SK-N-SH (cell line): Measurements from ENCODE around the gene MVB12B. TPM values are rescaled to one million over a fixed set of nuclear protein-coding genes. Genes with fewer than 3 reads are reported as not detected.

Experiments used
- CTCF ChIA-PET: fragments of 300-600, 350-600 bp; formaldehyde crosslinking; extraction: SDS; loops from one replicate; lab custom pipeline; 2021; lab: Yijun Ruan, JAX
- POLR2A ChIA-PET: fragments of 350-600 bp; sonication (Branson Sonifier 250); formaldehyde crosslinking; extraction: SDS; loops from one replicate; lab custom pipeline; 2020; ENCODE audit warnings: antibody characterized with exemption, inconsistent platforms; lab: Yijun Ruan, JAX
- DNase-seq: peaks from one replicate; pipeline ENCODE4 v3.0.0; 2012
- H2AFZ ChIP-seq: fragments of 200-600 bp; sonication (generic); 2 replicates; pipeline ENCODE4 v1.8.1; 2016; ENCODE audit warnings: antibody characterized with exemption, mild to moderate bottlenecking, low read depth
- H3F3A ChIP-seq: fragments of 200-600 bp; sonication (generic); replicated peaks from 2 replicates; pipeline ENCODE3; 2016; ENCODE audit warnings: antibody characterized with exemption, mild to moderate bottlenecking; ENCODE audit not compliant: insufficient read depth
- H3K27ac ChIP-seq, 2 experiments: fragments of 200-500 bp in 1 of 2; fragments of 200-600 bp in 1 of 2; sonication (Bioruptor generic) in 1 of 2; sonication (generic), shearing (Covaris generic) in 1 of 2; 2 replicates each; pipeline versions ENCODE4 v1.5.1 to v1.6.1; 2014 to 2016; ENCODE audit warnings: low read depth in 2 of 2, inconsistent platforms in 1 of 2, low read length in 1 of 2, mild to moderate bottlenecking in 1 of 2, mixed read lengths in 1 of 2
- H3K27me3 ChIP-seq: fragments of 200-600 bp; sonication (generic), shearing (Covaris generic); 2 replicates; pipeline ENCODE4 v1.6.1; 2016; ENCODE audit warnings: mixed run types; ENCODE audit not compliant: insufficient read depth
- H3K36me3 ChIP-seq, 2 experiments: fragments of 200-500 bp in 1 of 2; fragments of 200-600 bp in 1 of 2; sonication (Bioruptor generic) in 1 of 2; sonication (generic) in 1 of 2; replicated peaks in 1 of 2; 2 replicates each; pipeline versions ENCODE3 to v1.5.1; 2014 to 2016; ENCODE audit warnings: low read length in 1 of 2, mild to moderate bottlenecking in 1 of 2; ENCODE audit not compliant: insufficient read depth in 2 of 2, control insufficient read depth in 1 of 2
- H3K4me1 ChIP-seq, 2 experiments: fragments of 200-500 bp in 1 of 2; fragments of 200-600 bp in 1 of 2; sonication (Bioruptor generic) in 1 of 2; sonication (generic), shearing (Covaris generic) in 1 of 2; 2 replicates each; pipeline versions ENCODE4 v1.5.1 to v1.6.1; 2014 to 2016; ENCODE audit warnings: low read depth in 1 of 2, low read length in 1 of 2, mixed run types in 1 of 2; ENCODE audit not compliant: insufficient read depth in 2 of 2, control insufficient read depth in 1 of 2
- H3K4me2 ChIP-seq: fragments of 200-600 bp; sonication (generic), shearing (Covaris generic); 2 replicates; pipeline ENCODE4 v1.6.1; 2017; ENCODE audit warnings: mixed run types
- H3K4me3 ChIP-seq, 2 experiments: fragments of 200-500 bp in 1 of 2; fragments of 200-600 bp in 1 of 2; sonication (Bioruptor generic) in 1 of 2; sonication (generic), shearing (Covaris generic) in 1 of 2; 2 replicates each; pipeline versions ENCODE4 v1.5.1 to v1.8.1; 2014 to 2016; ENCODE audit warnings: low read depth in 2 of 2, inconsistent platforms in 1 of 2, low read length in 1 of 2, mild to moderate bottlenecking in 1 of 2, mixed read lengths in 1 of 2, moderate library complexity in 1 of 2
- H3K79me2 ChIP-seq: fragments of 200-600 bp; sonication (generic); 2 replicates; pipeline ENCODE4 v1.8.1; 2017; ENCODE audit warnings: mild to moderate bottlenecking; ENCODE audit not compliant: insufficient read depth
- H3K9ac ChIP-seq: fragments of 200-600 bp; sonication (generic); 2 replicates; pipeline ENCODE4 v1.6.1; 2017; ENCODE audit warnings: mixed run types
- H3K9me2 ChIP-seq: fragments of 200-600 bp; sonication (generic); 2 replicates; pipeline ENCODE4 v1.6.1; 2017; ENCODE audit warnings: mixed run types
- H3K9me3 ChIP-seq: fragments of 200-600 bp; sonication (generic); 2 replicates; pipeline ENCODE4 v1.6.1; 2017; ENCODE audit warnings: mixed run types, mild to moderate bottlenecking, moderate library complexity
- H4K20me1 ChIP-seq: fragments of 200-600 bp; sonication (generic); 2 replicates; pipeline ENCODE4 v1.6.1; 2017; ENCODE audit warnings: mild to moderate bottlenecking, mixed run types; ENCODE audit not compliant: insufficient read depth
- FOSL2 ChIP-seq: IDR thresholded peaks from 2 replicates; pipeline ENCODE4 v1.4.0; 2012; ENCODE audit warnings: low read depth, mild to moderate bottlenecking, moderate library complexity, borderline replicate concordance
- FOXM1 ChIP-seq: IDR thresholded peaks from 2 replicates; pipeline ENCODE4 v1.4.0; 2012; ENCODE audit warnings: low read depth, mild to moderate bottlenecking
- GATA2 ChIP-seq: sonication (generic); formaldehyde crosslinking; IDR thresholded peaks from 2 replicates; pipeline ENCODE4 v1.5.0; 2020; ENCODE audit warnings: mild to moderate bottlenecking, missing genetic modification reagents
- IRF3 ChIP-seq: fragments of 150-350 bp; IDR thresholded peaks from 2 replicates; pipeline ENCODE4 v1.6.1; 2016; ENCODE audit warnings: mild to moderate bottlenecking, low read depth, low read length
- JUND ChIP-seq: IDR thresholded peaks from 2 replicates; pipeline ENCODE4 v1.4.0; 2012
- MAX ChIP-seq: IDR thresholded peaks from 2 replicates; pipeline ENCODE4 v1.4.0; 2012; ENCODE audit warnings: low read depth
- MEF2A ChIP-seq: IDR thresholded peaks from 2 replicates; pipeline ENCODE4 v1.4.0; 2012; ENCODE audit warnings: low read depth, borderline replicate concordance
- MXI1 ChIP-seq: IDR thresholded peaks from 2 replicates; pipeline ENCODE4 v1.6.1; 2012; ENCODE audit warnings: mild to moderate bottlenecking, low read depth, low read length, improper control_type of control experiment
- NFIC ChIP-seq: IDR thresholded peaks from 2 replicates; pipeline ENCODE4 v1.4.0; 2012; ENCODE audit warnings: borderline replicate concordance
- POLR2AphosphoS5 ChIP-seq: IDR thresholded peaks from 2 replicates; pipeline ENCODE4 v1.6.1; 2012; ENCODE audit warnings: low read depth, low read length
- REST ChIP-seq: IDR thresholded peaks from 2 replicates; pipeline ENCODE4 v1.6.1; 2012; ENCODE audit warnings: mild to moderate bottlenecking, low read depth, low read length, moderate library complexity
- RFX5 ChIP-seq: IDR thresholded peaks from 2 replicates; pipeline ENCODE4 v1.6.1; 2012; ENCODE audit warnings: mild to moderate bottlenecking, improper control_type of control experiment, low read length
- RXRA ChIP-seq: IDR thresholded peaks from 2 replicates; pipeline ENCODE4 v1.4.0; 2012; ENCODE audit warnings: low read depth, mild to moderate bottlenecking, borderline replicate concordance
- TAF1 ChIP-seq: IDR thresholded peaks from 2 replicates; pipeline ENCODE4 v1.6.1; 2012; ENCODE audit warnings: low read depth, mild to moderate bottlenecking, low read length, moderate library complexity, borderline replicate concordance
- USF2 ChIP-seq: fragments of 150-350 bp; IDR thresholded peaks from 2 replicates; pipeline ENCODE4 v1.6.1; 2017; ENCODE audit warnings: antibody characterized with exemption, low read length, low read depth, borderline replicate concordance
- YY1 ChIP-seq: IDR thresholded peaks from 2 replicates; pipeline ENCODE4 v1.4.0; 2012; ENCODE audit warnings: low read depth, mild to moderate bottlenecking
- ZBTB33 ChIP-seq: IDR thresholded peaks from 2 replicates; pipeline ENCODE4 v1.4.0; 2012; ENCODE audit warnings: low read depth, borderline replicate concordance
- WGBS: methylation state at CpG from one replicate; pipeline ENCODE4 v1.1.6; 2017; ENCODE audit warnings: low lambda C conversion rate; 5-methylcytosine and 5-hydroxymethylcytosine counted together
- polyA plus RNA-seq, 3 experiments: library from polyadenylated mRNA; depleted of rRNA; stranded (reverse); fragments of >200 nt; gene quantifications; 2 replicates each; pipeline ENCODE4 v1.2.3, GENCODE V29; 2012

The MVB12B gene
- polyA plus RNA-seq, 1 of the 3 experiments (the other 2 are of a cell fraction), result 5.1 TPM

GRCh38 chr9:126504977-126505455 lies 178.4 kb downstream of the MVB12B start:
- DNase-seq, result no peak
- POLR2A ChIA-PET, result interaction anchor here (0.6 kb wide), 1 partner anchor 12 kb away, joined by 3 read pairs; no protein-coding TSS in a partner anchor
- TF ChIP-seq NFIC (no peak), JUND (no peak), MAX (no peak), YY1 (no peak), GATA2 (CRISPR knock-in tag) (no peak), IRF3 (no peak)

GRCh38 chr9:126505697-126506346 lies 179.2 kb downstream of the MVB12B start:
- H3K27ac ChIP-seq, result no peak overlapping the region
- ChIA-PET CTCF (interaction anchor here (0.7 to 21.2 kb wide), 6 partner anchors 9 to 54 kb away, joined by 3 to 739 read pairs (median 5); no protein-coding TSS in a partner anchor), POLR2A (interaction anchor here (0.6 kb wide), 1 partner anchor 11 kb away, joined by 3 read pairs; no protein-coding TSS in a partner anchor)
- no peaks in the 10 kb centered on the region for H3K9me3 ChIP-seq
- H2AFZ ChIP-seq, result no peak overlapping the region
- no peak overlapping the region for H3K4me3 ChIP-seq
- H3K9me2 ChIP-seq, result no peaks in the 10 kb centered on the region
- H4K20me1 ChIP-seq, result no peaks in the 10 kb centered on the region
- no peak for DNase-seq
- no peak overlapping the region for H3K9ac ChIP-seq
- H3K27me3 ChIP-seq, result no peaks in the 10 kb centered on the region
- no peaks in the 10 kb centered on the region for H3K79me2 ChIP-seq
- H3F3A ChIP-seq, result no peaks in the 10 kb centered on the region
- H3K4me2 ChIP-seq, result no peak overlapping the region
- peaks cover 0 to 5% of the 10 kb centered on the region in 2 experiments for H3K36me3 ChIP-seq
- H3K4me1 ChIP-seq, result peaks cover 0 to 48% of the 10 kb centered on the region in 2 experiments; a peak in 1 of 4 replicates
- TF ChIP-seq ZBTB33 (no peak), POLR2AphosphoS5 (no peak), FOXM1 (no peak), REST (no peak), RXRA (no peak), MXI1 (no peak), USF2 (no peak), MEF2A (no peak), TAF1 (no peak), RFX5 (no peak), FOSL2 (no peak)
- WGBS, result 90% methylated on average over 11 of the region's 11 CpGs

More at GRCh38 chr9:126504977-126505455, 178.4 kb downstream of the MVB12B start:
- Histone ChIP-seq H3F3A (no peaks in the 10 kb centered on the region), H2AFZ (no peak overlapping the region), H3K9me2 (no peaks in the 10 kb centered on the region), H3K4me1 (peaks cover 0 to 46% of the 10 kb centered on the region in 2 experiments; a peak in 1 of 4 replicates), H3K4me3 (no peak overlapping the region), H3K27me3 (no peaks in the 10 kb centered on the region), H3K36me3 (peaks cover 0 to 5% of the 10 kb centered on the region in 2 experiments), H3K79me2 (no peaks in the 10 kb centered on the region), H4K20me1 (0 out of 2 replicates have a peak, but pooled peaks cover 3% of the 10 kb centered on the region), H3K4me2 (no peak overlapping the region), H3K9me3 (no peaks in the 10 kb centered on the region), H3K9ac (no peak overlapping the region), H3K27ac (no peak overlapping the region)
- CTCF ChIA-PET, result interaction anchor here (0.6 to 16.1 kb wide), 5 partner anchors 8 to 53 kb away, joined by 3 to 739 read pairs (median 4); no protein-coding TSS in a partner anchor
- WGBS, result 92% methylated on average over 4 of the region's 11 CpGs
